ENCODE data around the gene FOXJ3. TPM values are rescaled to one million over a fixed set of nuclear protein-coding genes. Genes with fewer than 3 reads are reported as not detected.

FOXJ3 gene
- total and polyA plus RNA-seq, 2 of the 13 experiments (the other 11 are each of a cell fraction or from before 2014, with no cell fraction given) = 16.6 to 48.5 TPM

- TF ChIP-seq TBP (CRISPR knock-in tag; IDR thresholded peaks at IDR 0.05) (no peak), RFX5 (IDR thresholded peaks at IDR 0.05; ENCODE audit: low read depth, low read length) (no peak), THAP8 (CRISPR knock-in tag; IDR thresholded peaks at IDR 0.05; ENCODE audit: borderline replicate concordance) (no peak), ZNF777 (CRISPR knock-in tag; IDR thresholded peaks at IDR 0.05) (no peak), MTERF4 (CRISPR knock-in tag; IDR thresholded peaks at IDR 0.05) (no peak), DMAP1 (CRISPR knock-in tag; IDR thresholded peaks at IDR 0.05) (no peak), HNF4A (CRISPR knock-in tag; IDR thresholded peaks at IDR 0.05) (peak; percentile 76), FOXA1 (IDR thresholded peaks at IDR 0.05) (no peak), FOXA1 (CRISPR knock-in tag; IDR thresholded peaks at IDR 0.05) (peak; percentile 44; the same call in 1 of the 2 replicates), ZNF720 (CRISPR knock-in tag; IDR thresholded peaks at IDR 0.05) (no peak), DNMT1 (CRISPR knock-in tag; IDR thresholded peaks at IDR 0.05) (no peak), NCOA2 (CRISPR knock-in tag; IDR thresholded peaks at IDR 0.05) (no peak), LCORL (IDR thresholded peaks at IDR 0.05) (no peak), LCORL (CRISPR knock-in tag; IDR thresholded peaks at IDR 0.05) (0 out of 2 replicates have a peak, but pooled peaks have one; percentile 28), RERE (CRISPR knock-in tag; IDR thresholded peaks at IDR 0.05; ENCODE audit: low read depth) (no peak), MIER3 (CRISPR knock-in tag; IDR thresholded peaks at IDR 0.05; ENCODE audit: borderline replicate concordance) (0 out of 2 replicates have a peak, but pooled peaks have one; percentile 27), FIP1L1 (IDR thresholded peaks at IDR 0.05; ENCODE audit: borderline replicate concordance, insufficient read depth, low read depth, low read length) (no peak), ZNF136 (CRISPR knock-in tag; IDR thresholded peaks at IDR 0.05; ENCODE audit: low read depth) (no peak), FOXJ3 (CRISPR knock-in tag; IDR thresholded peaks at IDR 0.05; ENCODE audit: borderline replicate concordance) (no peak; the same call in 1 of the 2 replicates), CSRNP1 (CRISPR knock-in tag; IDR thresholded peaks at IDR 0.05) (no peak), GTF3A (CRISPR knock-in tag; conservative IDR thresholded peaks at IDR 0.05) (no peak), ELF3 (CRISPR knock-in tag; IDR thresholded peaks at IDR 0.05) (peak; percentile 52; the same call in 1 of the 2 replicates)
- TF ChIP-seq, protein P1, sequence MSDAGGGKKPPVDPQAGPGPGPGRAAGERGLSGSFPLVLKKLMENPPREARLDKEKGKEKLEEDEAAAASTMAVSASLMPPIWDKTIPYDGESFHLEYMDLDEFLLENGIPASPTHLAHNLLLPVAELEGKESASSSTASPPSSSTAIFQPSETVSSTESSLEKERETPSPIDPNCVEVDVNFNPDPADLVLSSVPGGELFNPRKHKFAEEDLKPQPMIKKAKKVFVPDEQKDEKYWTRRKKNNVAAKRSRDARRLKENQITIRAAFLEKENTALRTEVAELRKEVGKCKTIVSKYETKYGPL (CRISPR knock-in tag; IDR thresholded peaks at IDR 0.05) = no peak
Measured at GRCh38 chr1:42315500-42315899, 19.5 kb downstream of the FOXJ3 start (continued).
